Bronchial epithelial cell (primary cell): ENCODE measurements around the gene COLEC12. TPM values are rescaled to one million over a fixed set of nuclear protein-coding genes. Genes with fewer than 3 reads are reported as not detected.
A peak's percentile ranks its signal among the peaks of the same experiment; 100 is the strongest.

Experiments
- DNase-seq: peaks from one replicate; pipeline ENCODE4 v3.0.0-alpha.2; 2010; ENCODE audit warnings: low read depth
- FAIRE-seq: peaks from 2 replicates; lab custom pipeline; 2011; peaks lifted over from hg19 to GRCh38; lab: Jason Lieb, UNC
- H3K27me3 ChIP-seq: 2 replicates; pipeline ENCODE4 v1.5.1; 2011; ENCODE audit warnings: low read length; ENCODE audit not compliant: control insufficient read depth, insufficient read depth
- H3K36me3 ChIP-seq: 2 replicates; pipeline ENCODE4 v1.5.1; 2011; ENCODE audit warnings: low read length; ENCODE audit not compliant: control insufficient read depth, insufficient read depth
- H3K4me3 ChIP-seq: 2 replicates; pipeline ENCODE4 v1.5.1; 2011; ENCODE audit warnings: mild to moderate bottlenecking, low read depth, low read length, control low read depth
- total RNA-seq: library from RNA; depleted of rRNA; stranded (reverse); fragments of >200 nt; gene quantifications from 2 replicates; pipeline ENCODE4 v1.2.1, GENCODE V29; 2014
- TF ChIP-seq, protein P1 (sequence below): IDR thresholded peaks from 2 replicates; pipeline ENCODE4 v1.5.1; 2011; ENCODE audit warnings: mild to moderate bottlenecking, moderate library complexity, low read length, control low read depth, inconsistent platforms; ENCODE audit not compliant: insufficient read depth, severe bottlenecking

Gene COLEC12
- total RNA-seq, 1 donor from 2014 or later, result 0.53 TPM

DNA sequence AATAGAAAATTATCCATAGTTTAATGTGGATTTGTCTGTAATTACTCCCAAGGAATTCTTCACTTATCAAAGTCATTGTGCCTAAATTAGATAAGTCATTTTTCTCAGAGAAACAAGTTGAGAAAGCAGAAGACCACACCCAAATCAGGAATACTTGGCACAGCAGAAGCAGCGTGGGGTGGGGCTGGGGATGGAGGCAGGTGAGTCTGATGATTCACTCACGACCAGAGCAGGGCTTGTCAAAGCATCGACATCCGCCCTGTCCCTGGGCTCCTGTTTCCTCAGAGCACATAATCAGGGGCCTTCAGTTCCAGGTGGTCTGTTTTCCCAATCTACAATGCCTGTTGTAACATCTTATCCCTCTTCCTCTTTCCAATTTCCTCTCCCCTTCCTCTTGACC, 31.5 kb upstream of the COLEC12 start:
- Histone ChIP-seq H3K4me3 (no peak overlapping the region), H3K36me3 (no peaks in the 10 kb centered on the region), H3K27me3 (no peaks in the 10 kb centered on the region)
- TF ChIP-seq, protein P1, sequence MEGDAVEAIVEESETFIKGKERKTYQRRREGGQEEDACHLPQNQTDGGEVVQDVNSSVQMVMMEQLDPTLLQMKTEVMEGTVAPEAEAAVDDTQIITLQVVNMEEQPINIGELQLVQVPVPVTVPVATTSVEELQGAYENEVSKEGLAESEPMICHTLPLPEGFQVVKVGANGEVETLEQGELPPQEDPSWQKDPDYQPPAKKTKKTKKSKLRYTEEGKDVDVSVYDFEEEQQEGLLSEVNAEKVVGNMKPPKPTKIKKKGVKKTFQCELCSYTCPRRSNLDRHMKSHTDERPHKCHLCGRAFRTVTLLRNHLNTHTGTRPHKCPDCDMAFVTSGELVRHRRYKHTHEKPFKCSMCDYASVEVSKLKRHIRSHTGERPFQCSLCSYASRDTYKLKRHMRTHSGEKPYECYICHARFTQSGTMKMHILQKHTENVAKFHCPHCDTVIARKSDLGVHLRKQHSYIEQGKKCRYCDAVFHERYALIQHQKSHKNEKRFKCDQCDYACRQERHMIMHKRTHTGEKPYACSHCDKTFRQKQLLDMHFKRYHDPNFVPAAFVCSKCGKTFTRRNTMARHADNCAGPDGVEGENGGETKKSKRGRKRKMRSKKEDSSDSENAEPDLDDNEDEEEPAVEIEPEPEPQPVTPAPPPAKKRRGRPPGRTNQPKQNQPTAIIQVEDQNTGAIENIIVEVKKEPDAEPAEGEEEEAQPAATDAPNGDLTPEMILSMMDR, result no peak
- FAIRE-seq, result no peak
- DNase-seq, result peak; percentile 36

DNA sequence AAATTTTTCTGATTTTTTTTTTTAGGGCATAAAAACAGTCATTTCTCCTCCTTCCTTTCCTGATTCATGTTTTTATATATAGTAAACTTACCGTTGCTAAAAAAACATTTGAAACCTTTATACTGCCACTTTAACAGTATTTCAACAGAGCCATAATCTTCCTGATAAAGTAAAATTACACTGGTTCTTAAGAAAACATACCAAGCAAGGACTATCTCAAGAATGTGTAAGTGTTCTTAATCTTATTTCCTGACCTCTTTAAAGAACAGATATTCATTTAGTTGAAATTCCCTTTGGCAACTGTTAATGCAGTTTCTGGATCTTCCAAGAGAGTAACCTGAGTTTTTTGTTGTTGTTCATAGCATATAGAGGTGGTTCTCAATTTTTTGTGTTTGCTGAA, 26.6 kb upstream of the COLEC12 start:
- FAIRE-seq (no peak), DNase-seq (no peak)
- Histone ChIP-seq H3K27me3 (no peaks in the 10 kb centered on the region), H3K36me3 (no peaks in the 10 kb centered on the region), H3K4me3 (no peak overlapping the region)
- TF ChIP-seq, protein P1, result no peak

DNA sequence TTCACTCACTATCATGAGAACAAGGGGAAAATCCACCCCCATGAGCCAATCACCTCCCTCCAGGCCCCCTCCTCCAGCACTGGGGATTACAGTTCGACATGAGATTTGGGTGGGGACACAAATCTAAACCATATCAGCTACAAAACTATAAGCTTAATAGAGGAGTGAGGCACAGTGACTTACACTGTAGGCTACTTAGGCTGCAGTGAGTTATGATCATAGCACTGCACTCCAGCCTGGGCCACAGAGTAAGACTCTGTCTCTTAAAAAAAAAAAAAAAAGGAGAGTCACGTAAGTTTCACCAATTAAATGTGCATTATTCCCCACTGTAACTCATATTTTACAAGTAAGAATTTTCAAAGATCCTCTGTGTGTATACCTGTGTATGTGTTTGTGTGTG, 26.2 kb upstream of the COLEC12 start:
- Histone ChIP-seq H3K36me3 (no peaks in the 10 kb centered on the region), H3K27me3 (no peaks in the 10 kb centered on the region), H3K4me3 (no peak overlapping the region)
- TF ChIP-seq, protein P1, result no peak
- no peak for DNase-seq
- no peak for FAIRE-seq

DNA sequence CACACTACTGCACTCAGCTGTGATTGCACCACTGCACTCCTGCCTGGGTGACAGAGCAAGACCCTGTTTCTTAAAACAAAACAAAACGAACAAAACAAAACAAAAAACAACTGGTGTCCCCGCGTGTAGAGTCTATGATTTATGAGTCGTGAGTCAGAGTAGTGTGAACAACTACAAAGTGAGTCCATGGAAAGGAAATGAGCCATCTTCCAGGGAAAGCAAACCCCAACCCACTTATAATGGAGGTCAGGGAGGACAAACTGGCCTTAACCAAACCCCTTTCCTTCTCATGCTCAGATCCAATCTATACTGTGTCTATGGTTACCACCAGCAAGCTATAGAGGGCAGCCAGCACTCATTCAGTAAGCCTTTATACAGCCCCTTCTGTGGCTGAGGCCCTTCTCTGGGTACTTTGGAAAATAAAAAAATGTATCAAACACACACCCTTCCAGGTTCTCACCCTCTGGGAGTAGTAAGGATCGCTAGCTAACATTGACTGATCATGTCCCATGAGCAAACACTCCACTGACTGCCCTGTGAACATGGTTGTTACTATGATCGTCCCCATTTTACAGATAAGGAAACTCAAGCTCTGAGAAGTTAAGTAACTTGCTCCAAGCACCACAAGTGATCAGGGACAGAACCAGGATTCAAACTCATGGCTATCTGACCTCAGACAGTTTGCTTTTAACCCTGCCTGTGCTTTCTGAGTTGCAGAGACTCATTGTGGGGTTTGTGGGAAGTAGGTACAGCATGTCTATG, 24.7 kb upstream of the COLEC12 start:
- DNase-seq, result peak; percentile 10
- TF ChIP-seq, protein P1, result no peak
- no peaks in the 10 kb centered on the region for H3K36me3 ChIP-seq
- no peak for FAIRE-seq
- no peaks in the 10 kb centered on the region for H3K27me3 ChIP-seq
- H3K4me3 ChIP-seq, result no peak overlapping the region

DNA sequence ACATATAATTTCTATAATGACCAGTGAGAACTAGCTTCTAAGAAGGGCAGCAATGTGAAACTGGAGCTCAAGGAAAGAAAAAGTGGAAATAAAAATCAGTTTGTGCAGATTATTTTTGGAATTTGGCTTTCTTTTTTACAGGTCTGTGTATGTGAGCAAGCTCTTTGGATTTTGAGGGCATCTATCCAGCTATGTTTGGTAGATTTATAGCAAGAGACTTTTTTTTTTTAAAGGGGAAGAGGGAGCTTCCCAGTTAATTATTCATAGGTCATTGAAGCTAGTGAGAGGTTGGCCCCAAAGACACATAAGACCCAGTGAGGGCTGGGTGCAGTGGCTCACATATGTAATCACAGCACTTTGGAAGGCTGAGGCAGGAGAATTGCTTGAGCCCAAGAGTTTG, 24.0 kb upstream of the COLEC12 start:
- H3K4me3 ChIP-seq, result no peak overlapping the region
- no peak for FAIRE-seq
- no peaks in the 10 kb centered on the region for H3K36me3 ChIP-seq
- TF ChIP-seq, protein P1, result no peak
- no peaks in the 10 kb centered on the region for H3K27me3 ChIP-seq
- no peak for DNase-seq

DNA sequence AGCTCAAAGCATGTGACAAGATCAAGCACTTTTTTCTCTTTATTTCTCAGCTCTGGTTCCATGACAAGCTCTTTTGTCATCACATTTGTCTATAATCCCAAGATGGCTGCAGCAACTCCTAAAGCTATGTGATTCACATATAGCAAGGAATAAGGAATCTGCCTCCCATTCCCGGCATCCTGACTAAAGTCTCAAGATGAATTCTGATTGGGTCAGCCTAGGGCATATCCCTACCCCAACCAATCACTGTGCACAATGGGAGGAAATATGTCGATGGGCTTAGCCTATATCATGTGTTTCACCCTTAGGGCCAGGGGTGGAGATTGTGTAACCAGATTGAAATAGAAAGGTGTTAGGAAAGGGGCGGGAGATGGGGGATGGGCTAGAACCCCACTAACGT, 23.1 kb upstream of the COLEC12 start:
- DNase-seq (no peak), FAIRE-seq (no peak)
- H3K4me3 ChIP-seq, result no peak overlapping the region
- H3K36me3 ChIP-seq, result no peaks in the 10 kb centered on the region
- no peaks in the 10 kb centered on the region for H3K27me3 ChIP-seq
- TF ChIP-seq, protein P1, result no peak
